Fibroblast of lung (primary cell): ENCODE data around the gene ADRA2C. TPM values are rescaled to one million over a fixed set of nuclear protein-coding genes. Genes with fewer than 3 reads are reported as not detected.
A peak's percentile ranks its signal among the peaks of the same experiment; 100 is the strongest.

Experiments
- DNase-seq, 2 donors: peaks; one replicate each; pipeline versions ENCODE4 v3.0.0 to v3.0.0-alpha.2; 2010; ENCODE audit warnings: low read depth in 2 of 2
- H2AFZ ChIP-seq: 2 replicates; pipeline ENCODE4 v1.5.1; 2012; ENCODE audit warnings: low read length, control low read depth, inconsistent platforms
- H3K27ac ChIP-seq: 2 replicates; pipeline ENCODE4 v1.5.1; 2011; ENCODE audit warnings: low read length, control low read depth; ENCODE audit not compliant: insufficient read depth
- H3K27me3 ChIP-seq: 2 replicates; pipeline ENCODE4 v1.5.1; 2011; ENCODE audit warnings: mild to moderate bottlenecking, low read length; ENCODE audit not compliant: control insufficient read depth, insufficient read depth
- H3K36me3 ChIP-seq: 2 replicates; pipeline ENCODE4 v1.5.1; 2011; ENCODE audit warnings: low read length; ENCODE audit not compliant: control insufficient read depth, insufficient read depth
- H3K4me1 ChIP-seq: 2 replicates; pipeline ENCODE4 v1.5.1; 2011; ENCODE audit warnings: low read length; ENCODE audit not compliant: control insufficient read depth, insufficient read depth; ENCODE audit errors: extremely low read depth
- H3K4me2 ChIP-seq: 2 replicates; pipeline ENCODE4 v1.5.1; 2011; ENCODE audit warnings: low read length, control low read depth; ENCODE audit not compliant: insufficient read depth; ENCODE audit errors: extremely low read depth
- H3K4me3 ChIP-seq, 4 experiments: fragments of 200-600 bp in 1 of 4; sonication (generic) in 1 of 4; replicated peaks in 1 of 4; 2 replicates each; pipeline ENCODE4 v1.5.1; 2011 to 2016; ENCODE audit warnings: low read length in 4 of 4, low read depth in 3 of 4, mild to moderate bottlenecking in 3 of 4, control low read depth in 2 of 4, inconsistent platforms in 1 of 4, mixed read lengths in 1 of 4; ENCODE audit not compliant: insufficient read depth in 1 of 4; ENCODE audit errors: control extremely low read depth in 1 of 4
- H3K79me2 ChIP-seq: 2 replicates; pipeline ENCODE4 v1.5.1; 2012; ENCODE audit warnings: mild to moderate bottlenecking, low read length, inconsistent platforms; ENCODE audit not compliant: control insufficient read depth, insufficient read depth
- H3K9ac ChIP-seq: 2 replicates; pipeline ENCODE4 v1.5.1; 2011; ENCODE audit warnings: mild to moderate bottlenecking, low read length, control low read depth; ENCODE audit not compliant: insufficient read depth
- H3K9me3 ChIP-seq: 2 replicates; pipeline ENCODE4 v1.5.1; 2012; ENCODE audit warnings: low read depth, low read length; ENCODE audit not compliant: control insufficient read depth, insufficient read depth
- H4K20me1 ChIP-seq: 2 replicates; pipeline ENCODE4 v1.5.1; 2011; ENCODE audit warnings: low read length; ENCODE audit not compliant: control insufficient read depth, insufficient read depth; ENCODE audit errors: extremely low read depth
- CTCF ChIP-seq, 2 donors: IDR thresholded peaks in 1 of 2; conservative IDR thresholded peaks in 1 of 2; 1 replicate in 1 of 2; 2 replicates in 1 of 2; pipeline ENCODE4 v1.5.1; 2011 to 2012; ENCODE audit warnings: low read length in 2 of 2, control low read depth in 1 of 2, inconsistent platforms in 1 of 2, low read depth in 1 of 2, mild to moderate bottlenecking in 1 of 2
- EZH2 ChIP-seq: IDR thresholded peaks from 2 replicates; pipeline ENCODE4 v1.5.1; 2012; ENCODE audit warnings: low read length, control low read depth, mild to moderate bottlenecking; ENCODE audit errors: missing control alignments
- polyA minus RNA-seq: library from RNA; depleted of rRNA, polyadenylated mRNA; stranded (reverse); fragments of >200 nt; gene quantifications from 2 replicates; pipeline ENCODE4 v1.2.3, GENCODE V29; 2011; ENCODE audit warnings: low replicate concordance
- polyA plus RNA-seq, 2 donors: library from polyadenylated mRNA; depleted of rRNA in 1 of 2; stranded (reverse) in 1 of 2; unstranded in 1 of 2; fragments of >200 nt; gene quantifications; 2 replicates each; pipeline ENCODE4 v1.2.1, GENCODE V29; 2011 to 2012; ENCODE audit warnings: missing spikeins in 1 of 2
- total RNA-seq: library from RNA; depleted of rRNA; stranded (reverse); fragments of >200 nt; gene quantifications from 2 replicates; pipeline ENCODE4 v1.2.1, GENCODE V29; 2014

The ADRA2C gene
- 0.26 and 0.33 TPM in 2 replicates for total RNA-seq
- 0.12 and 0.30 TPM in 2 replicates for polyA plus RNA-seq
- 0.32 and 0.87 TPM in 2 replicates for polyA plus RNA-seq (2012)
- polyA minus RNA-seq = 0.15 and 0.20 TPM in 2 replicates

- Histone ChIP-seq H3K9ac (no peak within 1 kb of the TSS), H4K20me1 (no peaks in the 10 kb centered on the region), H3K4me2 (peak within 1 kb of the TSS; percentile 51), H3K9me3 (no peaks in the 10 kb centered on the region), H3K4me3 (peak within 1 kb of the TSS in 2 of 4 experiments; percentile 29 to 45), H3K27ac (no peak within 1 kb of the TSS), H3K79me2 (no peaks in the 10 kb centered on the region), H2AFZ (peak within 1 kb of the TSS; percentile 41), H3K36me3 (no peaks in the 10 kb centered on the region), H3K27me3 (peaks cover 12% of the 10 kb centered on the region), H3K4me1 (no peaks in the 10 kb centered on the region)
- DNase-seq = peak in 1 of 2 donors; percentile 30
- no peak for TF ChIP-seq CTCF (conservative IDR thresholded peaks at IDR 0.05 in 1 of 2, IDR thresholded peaks at IDR 0.05 in 1 of 2; ENCODE audit: low read depth in 1 of 2, low read length in 2 of 2)
Measured at GRCh38 chr4:3766036-3766784, at the start of gene ADRA2C. Gene ADRA2C (plus strand): TSS chr4:3766385. CDS start chr4:3766607, 222 bp downstream.

GRCh38 chr4:3716631-3717235 lies 49.5 kb upstream of the ADRA2C start:
- Histone ChIP-seq H4K20me1 (no peaks in the 10 kb centered on the region), H3K9ac (no peak overlapping the region), H3K79me2 (no peaks in the 10 kb centered on the region), H3K9me3 (no peaks in the 10 kb centered on the region), H3K4me2 (no peak overlapping the region), H3K4me3 (no peak overlapping the region), H3K36me3 (no peaks in the 10 kb centered on the region), H2AFZ (no peak overlapping the region), H3K4me1 (no peaks in the 10 kb centered on the region), H3K27ac (no peak overlapping the region), H3K27me3 (no peaks in the 10 kb centered on the region)
- DNase-seq = no peak
- no peak for TF ChIP-seq EZH2
- no peak for TF ChIP-seq CTCF (conservative IDR thresholded peaks at IDR 0.05 in 1 of 2, IDR thresholded peaks at IDR 0.05 in 1 of 2; ENCODE audit: low read depth in 1 of 2, low read length in 2 of 2)

- H3K36me3 ChIP-seq = no peaks in the 10 kb centered on the region
- TF ChIP-seq CTCF (conservative IDR thresholded peaks at IDR 0.05 in 1 of 2, IDR thresholded peaks at IDR 0.05 in 1 of 2; ENCODE audit: low read depth in 1 of 2, low read length in 2 of 2) = no peak
- H3K79me2 ChIP-seq = no peaks in the 10 kb centered on the region
- H2AFZ ChIP-seq = no peak overlapping the region
- no peaks in the 10 kb centered on the region for H3K4me1 ChIP-seq
- no peak for DNase-seq
- no peaks in the 10 kb centered on the region for H3K27me3 ChIP-seq
- H3K4me3 ChIP-seq = no peak overlapping the region
- no peak overlapping the region for H3K4me2 ChIP-seq
- no peaks in the 10 kb centered on the region for H4K20me1 ChIP-seq
- H3K9me3 ChIP-seq = no peaks in the 10 kb centered on the region
- no peak overlapping the region for H3K9ac ChIP-seq
- no peak overlapping the region for H3K27ac ChIP-seq
Measured at GRCh38 chr4:3717241-3717640, 48.9 kb upstream of the ADRA2C start.
